ENCODE results near the gene DOK3. TPM values are rescaled to one million over a fixed set of nuclear protein-coding genes. Genes with fewer than 3 reads are reported as not detected.

Gene DOK3
- total and polyA plus RNA-seq, 10 of the 15 experiments (the other 5 are each of a cell fraction or from before 2014, with no cell fraction given) = 6.6 to 107 (median 52.1) TPM

DNA sequence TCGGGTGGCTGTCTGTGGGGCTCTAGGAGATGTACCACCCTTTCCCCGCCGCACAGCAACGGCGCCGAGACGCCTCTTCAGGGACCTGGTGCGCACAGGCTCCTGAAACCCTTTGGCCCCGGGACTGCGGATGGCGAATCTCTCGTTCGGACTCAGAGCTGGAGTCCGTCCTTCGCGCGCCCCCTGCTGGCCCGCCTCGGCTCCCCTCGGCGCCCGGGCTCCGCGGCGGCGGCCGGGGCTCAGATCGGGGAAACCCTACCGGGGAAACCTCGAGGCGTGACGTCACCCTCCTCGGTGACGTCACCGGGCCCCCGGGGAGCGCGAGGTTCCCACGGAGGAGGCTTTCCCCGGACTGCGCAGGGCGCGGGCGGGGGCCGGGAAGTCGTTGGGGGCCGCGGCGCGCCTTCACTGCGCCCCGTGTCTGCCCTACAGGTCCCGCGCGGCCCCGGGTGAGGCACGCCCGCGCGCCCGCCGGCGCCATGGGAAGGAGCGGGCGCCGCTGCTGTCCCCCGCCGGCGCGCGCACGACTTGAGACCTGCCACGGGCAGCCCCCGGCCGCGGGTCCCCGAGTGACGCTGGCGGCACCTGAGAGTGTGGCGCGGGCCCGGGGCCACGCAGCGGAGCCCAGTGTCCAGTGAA is 55.1 kb downstream of the DOK3 start (continued):
- TF ChIP-seq, protein P1, sequence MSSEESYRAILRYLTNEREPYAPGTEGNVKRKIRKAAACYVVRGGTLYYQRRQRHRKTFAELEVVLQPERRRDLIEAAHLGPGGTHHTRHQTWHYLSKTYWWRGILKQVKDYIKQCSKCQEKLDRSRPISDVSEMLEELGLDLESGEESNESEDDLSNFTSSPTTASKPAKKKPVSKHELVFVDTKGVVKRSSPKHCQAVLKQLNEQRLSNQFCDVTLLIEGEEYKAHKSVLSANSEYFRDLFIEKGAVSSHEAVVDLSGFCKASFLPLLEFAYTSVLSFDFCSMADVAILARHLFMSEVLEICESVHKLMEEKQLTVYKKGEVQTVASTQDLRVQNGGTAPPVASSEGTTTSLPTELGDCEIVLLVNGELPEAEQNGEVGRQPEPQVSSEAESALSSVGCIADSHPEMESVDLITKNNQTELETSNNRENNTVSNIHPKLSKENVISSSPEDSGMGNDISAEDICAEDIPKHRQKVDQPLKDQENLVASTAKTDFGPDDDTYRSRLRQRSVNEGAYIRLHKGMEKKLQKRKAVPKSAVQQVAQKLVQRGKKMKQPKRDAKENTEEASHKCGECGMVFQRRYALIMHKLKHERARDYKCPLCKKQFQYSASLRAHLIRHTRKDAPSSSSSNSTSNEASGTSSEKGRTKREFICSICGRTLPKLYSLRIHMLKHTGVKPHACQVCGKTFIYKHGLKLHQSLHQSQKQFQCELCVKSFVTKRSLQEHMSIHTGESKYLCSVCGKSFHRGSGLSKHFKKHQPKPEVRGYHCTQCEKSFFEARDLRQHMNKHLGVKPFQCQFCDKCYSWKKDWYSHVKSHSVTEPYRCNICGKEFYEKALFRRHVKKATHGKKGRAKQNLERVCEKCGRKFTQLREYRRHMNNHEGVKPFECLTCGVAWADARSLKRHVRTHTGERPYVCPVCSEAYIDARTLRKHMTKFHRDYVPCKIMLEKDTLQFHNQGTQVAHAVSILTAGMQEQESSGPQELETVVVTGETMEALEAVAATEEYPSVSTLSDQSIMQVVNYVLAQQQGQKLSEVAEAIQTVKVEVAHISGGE (CRISPR knock-in tag; IDR thresholded peaks at IDR 0.05) = no peak
- TF ChIP-seq EGR1 (IDR thresholded peaks at IDR 0.05; ENCODE audit: borderline replicate concordance in 1 of 2, low read depth in 2 of 2, low read length in 2 of 2) = peak in 1 of 2 experiments; percentile 55; a peak in 1 of 3 replicates
- TF ChIP-seq, protein P2, sequence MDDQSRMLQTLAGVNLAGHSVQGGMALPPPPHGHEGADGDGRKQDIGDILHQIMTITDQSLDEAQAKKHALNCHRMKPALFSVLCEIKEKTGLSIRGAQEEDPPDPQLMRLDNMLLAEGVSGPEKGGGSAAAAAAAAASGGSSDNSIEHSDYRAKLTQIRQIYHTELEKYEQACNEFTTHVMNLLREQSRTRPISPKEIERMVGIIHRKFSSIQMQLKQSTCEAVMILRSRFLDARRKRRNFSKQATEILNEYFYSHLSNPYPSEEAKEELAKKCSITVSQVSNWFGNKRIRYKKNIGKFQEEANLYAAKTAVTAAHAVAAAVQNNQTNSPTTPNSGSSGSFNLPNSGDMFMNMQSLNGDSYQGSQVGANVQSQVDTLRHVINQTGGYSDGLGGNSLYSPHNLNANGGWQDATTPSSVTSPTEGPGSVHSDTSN (IDR thresholded peaks at IDR 0.05; ENCODE audit: insufficient replicate concordance, low read depth, low read length) = no peak
- TF ChIP-seq CREB1 (IDR thresholded peaks at IDR 0.05; ENCODE audit: low read depth) = no peak
- no peak for TF ChIP-seq SMAD1 (IDR thresholded peaks at IDR 0.05; ENCODE audit: low read depth, partially characterized antibody)
- TF ChIP-seq IKZF2 (IDR thresholded peaks at IDR 0.05) = no peak
- TF ChIP-seq MYC (IDR thresholded peaks at IDR 0.05; ENCODE audit: insufficient read depth, insufficient read length, insufficient replicate concordance, low read length, severe bottlenecking) = no peak
- TF ChIP-seq, protein P3, sequence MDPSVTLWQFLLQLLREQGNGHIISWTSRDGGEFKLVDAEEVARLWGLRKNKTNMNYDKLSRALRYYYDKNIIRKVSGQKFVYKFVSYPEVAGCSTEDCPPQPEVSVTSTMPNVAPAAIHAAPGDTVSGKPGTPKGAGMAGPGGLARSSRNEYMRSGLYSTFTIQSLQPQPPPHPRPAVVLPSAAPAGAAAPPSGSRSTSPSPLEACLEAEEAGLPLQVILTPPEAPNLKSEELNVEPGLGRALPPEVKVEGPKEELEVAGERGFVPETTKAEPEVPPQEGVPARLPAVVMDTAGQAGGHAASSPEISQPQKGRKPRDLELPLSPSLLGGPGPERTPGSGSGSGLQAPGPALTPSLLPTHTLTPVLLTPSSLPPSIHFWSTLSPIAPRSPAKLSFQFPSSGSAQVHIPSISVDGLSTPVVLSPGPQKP (IDR thresholded peaks at IDR 0.05; ENCODE audit: low read depth, low read length) = peak; percentile 73
- no peak for TF ChIP-seq POLR2AphosphoS5 (IDR thresholded peaks at IDR 0.05; ENCODE audit: low read length)
- 0 out of 2 replicates have a peak, but pooled peaks have one; percentile 31 for TF ChIP-seq ZNF207 (IDR thresholded peaks at IDR 0.05; ENCODE audit: borderline replicate concordance)
- TF ChIP-seq MXI1 (IDR thresholded peaks at IDR 0.05; ENCODE audit: low read depth, low read length) = peak; percentile 33
- TF ChIP-seq, protein P4, sequence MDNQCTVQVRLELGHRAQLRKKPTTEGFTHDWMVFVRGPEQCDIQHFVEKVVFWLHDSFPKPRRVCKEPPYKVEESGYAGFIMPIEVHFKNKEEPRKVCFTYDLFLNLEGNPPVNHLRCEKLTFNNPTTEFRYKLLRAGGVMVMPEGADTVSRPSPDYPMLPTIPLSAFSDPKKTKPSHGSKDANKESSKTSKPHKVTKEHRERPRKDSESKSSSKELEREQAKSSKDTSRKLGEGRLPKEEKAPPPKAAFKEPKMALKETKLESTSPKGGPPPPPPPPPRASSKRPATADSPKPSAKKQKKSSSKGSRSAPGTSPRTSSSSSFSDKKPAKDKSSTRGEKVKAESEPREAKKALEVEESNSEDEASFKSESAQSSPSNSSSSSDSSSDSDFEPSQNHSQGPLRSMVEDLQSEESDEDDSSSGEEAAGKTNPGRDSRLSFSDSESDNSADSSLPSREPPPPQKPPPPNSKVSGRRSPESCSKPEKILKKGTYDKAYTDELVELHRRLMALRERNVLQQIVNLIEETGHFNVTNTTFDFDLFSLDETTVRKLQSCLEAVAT (IDR thresholded peaks at IDR 0.05) = no peak
- TF ChIP-seq ZNF217 (IDR thresholded peaks at IDR 0.05) = 0 out of 2 replicates have a peak, but pooled peaks have one; percentile 61
- TF ChIP-seq, protein P5, sequence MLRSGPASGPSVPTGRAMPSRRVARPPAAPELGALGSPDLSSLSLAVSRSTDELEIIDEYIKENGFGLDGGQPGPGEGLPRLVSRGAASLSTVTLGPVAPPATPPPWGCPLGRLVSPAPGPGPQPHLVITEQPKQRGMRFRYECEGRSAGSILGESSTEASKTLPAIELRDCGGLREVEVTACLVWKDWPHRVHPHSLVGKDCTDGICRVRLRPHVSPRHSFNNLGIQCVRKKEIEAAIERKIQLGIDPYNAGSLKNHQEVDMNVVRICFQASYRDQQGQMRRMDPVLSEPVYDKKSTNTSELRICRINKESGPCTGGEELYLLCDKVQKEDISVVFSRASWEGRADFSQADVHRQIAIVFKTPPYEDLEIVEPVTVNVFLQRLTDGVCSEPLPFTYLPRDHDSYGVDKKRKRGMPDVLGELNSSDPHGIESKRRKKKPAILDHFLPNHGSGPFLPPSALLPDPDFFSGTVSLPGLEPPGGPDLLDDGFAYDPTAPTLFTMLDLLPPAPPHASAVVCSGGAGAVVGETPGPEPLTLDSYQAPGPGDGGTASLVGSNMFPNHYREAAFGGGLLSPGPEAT (IDR thresholded peaks at IDR 0.05; ENCODE audit: low read depth) = no peak
- TF ChIP-seq CBFB (IDR thresholded peaks at IDR 0.05; ENCODE audit: low read depth) = no peak
- no peak for TF ChIP-seq HDGF (IDR thresholded peaks at IDR 0.05)

Measured in GM12878 (cell line).